ENCODE results near the gene TMA7B. TPM values are rescaled to one million over a fixed set of nuclear protein-coding genes. Genes with fewer than 3 reads are reported as not detected.

The TMA7B gene
- total and polyA plus RNA-seq, 11 donors, result 0.24 TPM; not detected in 10

GRCh38 chr22:39932918-39933649 is 27.1 kb upstream of the TMA7B start:
- intact Hi-C loops (cut with DNase I), result loop anchor here in 4 of 10 donors (2.0 to 10.0 kb wide), 3 partner anchors 89 to 92 kb away; no protein-coding TSS in a partner anchor
- H3K36me3 ChIP-seq, result no peaks in the 10 kb centered on the region
- H3K27ac ChIP-seq, result no peak overlapping the region
- H3K4me1 ChIP-seq, result peaks cover 0 to 25% (median 0%) of the 10 kb centered on the region in 12 donors
- TF ChIP-seq, protein P1, sequence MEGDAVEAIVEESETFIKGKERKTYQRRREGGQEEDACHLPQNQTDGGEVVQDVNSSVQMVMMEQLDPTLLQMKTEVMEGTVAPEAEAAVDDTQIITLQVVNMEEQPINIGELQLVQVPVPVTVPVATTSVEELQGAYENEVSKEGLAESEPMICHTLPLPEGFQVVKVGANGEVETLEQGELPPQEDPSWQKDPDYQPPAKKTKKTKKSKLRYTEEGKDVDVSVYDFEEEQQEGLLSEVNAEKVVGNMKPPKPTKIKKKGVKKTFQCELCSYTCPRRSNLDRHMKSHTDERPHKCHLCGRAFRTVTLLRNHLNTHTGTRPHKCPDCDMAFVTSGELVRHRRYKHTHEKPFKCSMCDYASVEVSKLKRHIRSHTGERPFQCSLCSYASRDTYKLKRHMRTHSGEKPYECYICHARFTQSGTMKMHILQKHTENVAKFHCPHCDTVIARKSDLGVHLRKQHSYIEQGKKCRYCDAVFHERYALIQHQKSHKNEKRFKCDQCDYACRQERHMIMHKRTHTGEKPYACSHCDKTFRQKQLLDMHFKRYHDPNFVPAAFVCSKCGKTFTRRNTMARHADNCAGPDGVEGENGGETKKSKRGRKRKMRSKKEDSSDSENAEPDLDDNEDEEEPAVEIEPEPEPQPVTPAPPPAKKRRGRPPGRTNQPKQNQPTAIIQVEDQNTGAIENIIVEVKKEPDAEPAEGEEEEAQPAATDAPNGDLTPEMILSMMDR (IDR thresholded peaks at IDR 0.05), result peak; percentile 26 to 64 (median 45)
- TF ChIP-seq POLR2A (IDR thresholded peaks at IDR 0.05), result no peak
- H3K9me3 ChIP-seq, result no peaks in the 10 kb centered on the region
- WGBS, 4 donors, result 67 to 72% (median 68%) methylated on average over 7 of the region's 7 CpGs
- no peak overlapping the region for H3K4me3 ChIP-seq
- H3K27me3 ChIP-seq, result peaks cover 0 to 57% (median 11%) of the 10 kb centered on the region in 9 donors
- DNase-seq, result peak in 1 of 5 donors; percentile 31
- no peak for ATAC-seq

- no peak for DNase-seq
- intact Hi-C loops (cut with DNase I), result loop anchor here in 4 of 10 donors (2.0 to 10.0 kb wide), 3 partner anchors 89 to 91 kb away; no protein-coding TSS in a partner anchor
- H3K9me3 ChIP-seq, result no peaks in the 10 kb centered on the region
- ATAC-seq, result no peak
- no peaks in the 10 kb centered on the region for H3K36me3 ChIP-seq
- H3K27ac ChIP-seq, result no peak overlapping the region
- peaks cover 0 to 22% (median 0%) of the 10 kb centered on the region in 12 donors for H3K4me1 ChIP-seq
- H3K27me3 ChIP-seq, result peaks cover 0 to 61% (median 11%) of the 10 kb centered on the region in 9 donors
- H3K4me3 ChIP-seq, result no peak overlapping the region
- WGBS, 4 donors, result 85 to 87% (median 86%) methylated on average over 8 of the region's 8 CpGs
- TF ChIP-seq, protein P1 (IDR thresholded peaks at IDR 0.05), result no peak
- TF ChIP-seq POLR2A (IDR thresholded peaks at IDR 0.05), result no peak
Observed at GRCh38 chr22:39933741-39934140, 26.5 kb upstream of the TMA7B start.

- intact Hi-C loops (cut with DNase I), result loop anchor here in 1 of 10 donors (10.0 kb wide), 1 partner anchor 90 kb away; no protein-coding TSS in a partner anchor
Observed at GRCh38 chr22:39935116-39935515, 25.1 kb upstream of the TMA7B start.

DNA sequence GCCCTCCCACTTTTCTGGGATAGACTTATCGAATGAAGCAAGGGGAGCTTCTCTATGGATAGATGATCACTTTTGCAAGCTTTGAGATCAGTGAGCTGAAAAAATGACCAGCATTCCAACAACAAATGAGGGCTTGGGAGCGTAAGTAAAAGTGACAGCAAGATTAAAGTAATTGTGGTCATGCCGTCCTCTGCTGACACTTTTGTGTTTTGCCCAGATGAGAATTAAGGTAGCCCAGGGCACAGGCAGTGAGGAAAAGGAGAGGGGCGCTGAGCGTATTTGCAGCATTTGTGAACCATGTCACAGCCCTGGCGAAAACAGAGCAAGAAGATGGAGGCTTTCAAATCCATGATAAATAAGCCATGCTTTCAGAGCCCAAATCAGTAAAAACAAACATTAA is 24.6 kb upstream of the TMA7B start:
- intact Hi-C loops (cut with DNase I), result loop anchor here in 1 of 10 donors (10.0 kb wide), 1 partner anchor 89 kb away; no protein-coding TSS in a partner anchor
- 57 to 67% (median 65%) methylated on average over 6 of the region's 6 CpGs for WGBS, 4 donors
- H3K4me1 ChIP-seq, result peaks cover 0 to 12% (median 0%) of the 10 kb centered on the region in 12 donors
- H3K9me3 ChIP-seq, result no peaks in the 10 kb centered on the region
- H3K4me3 ChIP-seq, result no peak overlapping the region
- peaks cover 0 to 45% (median 8%) of the 10 kb centered on the region in 9 donors for H3K27me3 ChIP-seq
- ATAC-seq, result no peak
- no peak overlapping the region for H3K27ac ChIP-seq
- no peaks in the 10 kb centered on the region for H3K36me3 ChIP-seq
- no peak for TF ChIP-seq POLR2A (IDR thresholded peaks at IDR 0.05)
- TF ChIP-seq, protein P1 (IDR thresholded peaks at IDR 0.05), result no peak
- DNase-seq, result no peak

More at GRCh38 chr22:39935116-39935515, 25.1 kb upstream of the TMA7B start:
- no peaks in the 10 kb centered on the region for H3K9me3 ChIP-seq
- peaks cover 0 to 12% (median 0%) of the 10 kb centered on the region in 12 donors for H3K4me1 ChIP-seq
- ATAC-seq (no peak), DNase-seq (no peak)
- TF ChIP-seq, protein P1 (IDR thresholded peaks at IDR 0.05), result no peak
- TF ChIP-seq POLR2A (IDR thresholded peaks at IDR 0.05), result no peak
- no peaks in the 10 kb centered on the region for H3K36me3 ChIP-seq
- no peak overlapping the region for H3K27ac ChIP-seq
- H3K27me3 ChIP-seq, result peaks cover 0 to 50% (median 8%) of the 10 kb centered on the region in 9 donors
- no peak overlapping the region for H3K4me3 ChIP-seq
- WGBS, 4 donors, result 64 to 75% (median 71%) methylated on average over 4 of the region's 4 CpGs
